Activated naive CD8-positive, alpha-beta T cell treated with anti-CD3 and anti-CD28 coated beads for 36 hours (primary cell): ENCODE data around the gene CHAD. TPM values are rescaled to one million over a fixed set of nuclear protein-coding genes. Genes with fewer than 3 reads are reported as not detected.
A peak's percentile ranks its signal among the peaks of the same experiment; 100 is the strongest.

Experiments
- DNase-seq: peaks from one replicate; pipeline ENCODE4 v3.0.0; 2021
- H3K27ac Mint-ChIP-seq: one replicate; pipeline ENCODE4 v1.8.0; 2022; ENCODE audit warnings: mild to moderate bottlenecking, moderate library complexity, mixed read lengths
- H3K27me3 Mint-ChIP-seq: one replicate; pipeline ENCODE4 v1.8.0; 2022; ENCODE audit warnings: mild to moderate bottlenecking, mixed read lengths
- H3K36me3 Mint-ChIP-seq: one replicate; pipeline ENCODE4 v1.8.0; 2021; ENCODE audit warnings: mild to moderate bottlenecking, mixed read lengths
- H3K4me1 Mint-ChIP-seq: one replicate; pipeline ENCODE4 v1.8.0; 2021; ENCODE audit warnings: mixed read lengths
- H3K4me3 Mint-ChIP-seq: one replicate; pipeline ENCODE4 v1.8.0; 2022; ENCODE audit warnings: mild to moderate bottlenecking, moderate library complexity, mixed read lengths
- H3K9me3 Mint-ChIP-seq: one replicate; pipeline ENCODE4 v1.8.0; 2022; ENCODE audit warnings: mixed read lengths
- total RNA-seq, 2 experiments: library from RNA; stranded (reverse); gene quantifications; one replicate each; pipeline ENCODE4 v1.2.3, GENCODE V29; 2021

The CHAD gene
- total RNA-seq, 2 experiments from 2014 or later: not detected

GRCh38 chr17:50501054-50501453, 32.4 kb upstream of the CHAD start:
- Mint-ChIP-seq H3K27me3 (no peaks in the 10 kb centered on the region), H3K4me3 (no peak overlapping the region), H3K9me3 (no peaks in the 10 kb centered on the region), H3K4me1 (peaks cover 9% of the 10 kb centered on the region), H3K36me3 (no peaks in the 10 kb centered on the region), H3K27ac (no peak overlapping the region)
- no peak for DNase-seq

DNA sequence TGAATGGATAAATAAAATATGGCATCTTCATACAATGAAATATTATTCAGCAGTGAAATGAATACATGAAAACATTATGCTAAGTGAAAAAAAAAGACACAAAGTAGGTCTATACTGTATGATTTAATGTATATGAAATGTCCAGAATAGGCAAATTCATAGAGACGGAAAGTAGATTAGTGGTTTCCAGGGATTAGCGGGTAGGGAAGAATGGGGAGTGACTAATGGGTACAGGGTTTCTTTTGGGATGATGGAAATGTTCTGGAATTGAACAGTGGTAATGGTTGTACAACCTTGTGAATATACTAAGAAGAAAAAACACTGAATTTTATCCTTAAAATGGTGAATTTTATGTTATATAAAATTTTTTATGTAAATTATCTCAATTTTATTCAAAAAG, 31.0 kb upstream of the CHAD start:
- H3K36me3 Mint-ChIP-seq: no peaks in the 10 kb centered on the region
- no peak for DNase-seq
- no peak overlapping the region for H3K4me3 Mint-ChIP-seq
- peaks cover 8% of the 10 kb centered on the region for H3K4me1 Mint-ChIP-seq
- no peaks in the 10 kb centered on the region for H3K27me3 Mint-ChIP-seq
- no peaks in the 10 kb centered on the region for H3K9me3 Mint-ChIP-seq
- no peak overlapping the region for H3K27ac Mint-ChIP-seq

DNA sequence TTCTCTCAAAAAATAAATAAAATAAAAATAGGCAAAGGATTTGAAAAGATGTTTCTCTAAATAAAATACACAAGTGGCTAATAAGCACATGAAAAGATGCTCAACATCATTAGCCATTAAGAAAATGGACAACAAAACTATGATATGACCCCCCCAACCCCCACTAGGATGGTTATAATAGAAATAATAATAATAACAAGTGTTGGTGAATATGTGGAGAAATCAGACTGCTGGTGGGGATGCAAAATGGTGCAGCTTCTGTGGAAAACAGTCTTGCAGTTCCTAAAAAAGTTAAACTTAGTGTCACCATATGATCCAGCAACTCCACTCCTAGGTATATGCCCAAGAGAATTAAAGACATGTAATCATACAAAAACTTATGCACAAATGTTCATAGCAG, 30.6 kb upstream of the CHAD start:
- Mint-ChIP-seq H3K27me3 (no peaks in the 10 kb centered on the region), H3K4me3 (no peak overlapping the region), H3K4me1 (peaks cover 5% of the 10 kb centered on the region), H3K9me3 (no peaks in the 10 kb centered on the region), H3K27ac (no peak overlapping the region), H3K36me3 (no peaks in the 10 kb centered on the region)
- DNase-seq: no peak

DNA sequence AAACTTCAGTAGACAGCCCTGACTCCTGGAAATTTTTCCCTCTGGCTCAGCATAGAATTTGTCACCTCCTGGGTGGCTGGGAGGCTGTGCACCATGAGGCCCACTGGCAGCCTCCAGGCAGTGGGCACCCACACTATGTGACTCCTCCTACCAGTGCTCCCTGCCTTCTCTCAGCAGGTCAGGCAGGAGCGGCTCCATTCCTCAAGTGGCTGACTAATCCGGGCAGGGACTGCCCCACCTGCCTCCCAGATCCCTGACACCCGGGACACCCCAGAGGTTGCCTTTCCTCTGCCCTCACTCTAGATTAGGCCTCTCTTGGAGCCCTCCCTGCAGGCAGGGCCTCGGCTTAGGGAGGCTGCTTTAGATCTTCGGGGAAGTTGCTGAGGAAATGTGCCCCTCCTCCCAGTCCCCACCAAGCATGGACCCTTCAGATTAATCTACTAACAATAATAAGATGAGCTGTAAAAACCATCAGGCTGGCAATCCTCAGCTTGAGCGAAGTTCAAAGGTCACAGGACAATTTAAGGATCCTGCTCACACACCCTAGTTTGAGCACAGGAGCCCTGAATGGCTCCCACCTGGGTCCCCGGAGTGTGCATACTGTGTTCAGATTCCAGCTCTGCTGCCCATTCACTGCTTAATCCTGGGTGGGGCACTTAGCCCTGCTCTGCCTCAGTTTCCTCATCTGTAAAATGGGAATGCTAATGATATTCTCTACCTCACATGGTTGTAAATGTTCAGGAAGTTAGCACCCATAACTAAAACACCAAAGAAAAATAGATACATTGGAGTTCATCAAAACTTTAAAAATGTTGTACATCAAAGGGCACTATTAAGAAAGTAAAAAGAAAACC, 29.6 kb upstream of the CHAD start:
- no peaks in the 10 kb centered on the region for H3K27me3 Mint-ChIP-seq
- no peak overlapping the region for H3K27ac Mint-ChIP-seq
- DNase-seq: no peak
- no peaks in the 10 kb centered on the region for H3K4me1 Mint-ChIP-seq
- no peaks in the 10 kb centered on the region for H3K9me3 Mint-ChIP-seq
- H3K4me3 Mint-ChIP-seq: no peak overlapping the region
- no peaks in the 10 kb centered on the region for H3K36me3 Mint-ChIP-seq

GRCh38 chr17:50495918-50496317, 27.2 kb upstream of the CHAD start:
- no peaks in the 10 kb centered on the region for H3K36me3 Mint-ChIP-seq
- no peaks in the 10 kb centered on the region for H3K4me1 Mint-ChIP-seq
- no peak for DNase-seq
- H3K4me3 Mint-ChIP-seq: no peak overlapping the region
- H3K9me3 Mint-ChIP-seq: no peaks in the 10 kb centered on the region
- H3K27ac Mint-ChIP-seq: no peak overlapping the region
- no peaks in the 10 kb centered on the region for H3K27me3 Mint-ChIP-seq

GRCh38 chr17:50495217-50495823, 26.6 kb upstream of the CHAD start:
- no peak for DNase-seq
- H3K27me3 Mint-ChIP-seq: no peaks in the 10 kb centered on the region
- H3K27ac Mint-ChIP-seq: no peak overlapping the region
- no peaks in the 10 kb centered on the region for H3K4me1 Mint-ChIP-seq
- H3K4me3 Mint-ChIP-seq: no peak overlapping the region
- H3K36me3 Mint-ChIP-seq: no peaks in the 10 kb centered on the region
- no peaks in the 10 kb centered on the region for H3K9me3 Mint-ChIP-seq

DNA sequence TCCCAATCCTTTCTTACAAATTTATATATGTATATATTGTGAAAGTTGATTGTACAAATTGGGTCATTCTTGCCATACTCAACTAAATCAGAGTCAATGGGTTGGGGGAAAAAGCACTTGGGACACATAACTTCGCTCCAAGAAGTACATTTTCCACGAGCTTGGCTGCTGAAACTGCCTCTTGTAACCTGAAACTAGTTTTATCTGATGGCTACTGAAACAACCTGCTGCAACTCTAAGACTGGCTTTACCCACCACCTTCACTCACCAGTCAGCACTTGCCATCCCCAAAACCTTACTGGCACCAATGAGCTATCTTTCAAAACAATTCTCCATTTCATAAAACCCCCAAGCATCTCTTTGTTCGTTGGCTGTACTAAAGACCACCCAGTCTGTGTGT, 25.1 kb upstream of the CHAD start:
- no peaks in the 10 kb centered on the region for H3K36me3 Mint-ChIP-seq
- H3K4me3 Mint-ChIP-seq: no peak overlapping the region
- no peak overlapping the region for H3K27ac Mint-ChIP-seq
- no peaks in the 10 kb centered on the region for H3K9me3 Mint-ChIP-seq
- DNase-seq: no peak
- no peaks in the 10 kb centered on the region for H3K4me1 Mint-ChIP-seq
- no peaks in the 10 kb centered on the region for H3K27me3 Mint-ChIP-seq

GRCh38 chr17:50492214-50492613, 23.5 kb upstream of the CHAD start:
- no peaks in the 10 kb centered on the region for H3K9me3 Mint-ChIP-seq
- H3K4me3 Mint-ChIP-seq: no peak overlapping the region
- no peaks in the 10 kb centered on the region for H3K36me3 Mint-ChIP-seq
- H3K4me1 Mint-ChIP-seq: no peaks in the 10 kb centered on the region
- H3K27ac Mint-ChIP-seq: no peak overlapping the region
- no peak for DNase-seq
- no peaks in the 10 kb centered on the region for H3K27me3 Mint-ChIP-seq

DNA sequence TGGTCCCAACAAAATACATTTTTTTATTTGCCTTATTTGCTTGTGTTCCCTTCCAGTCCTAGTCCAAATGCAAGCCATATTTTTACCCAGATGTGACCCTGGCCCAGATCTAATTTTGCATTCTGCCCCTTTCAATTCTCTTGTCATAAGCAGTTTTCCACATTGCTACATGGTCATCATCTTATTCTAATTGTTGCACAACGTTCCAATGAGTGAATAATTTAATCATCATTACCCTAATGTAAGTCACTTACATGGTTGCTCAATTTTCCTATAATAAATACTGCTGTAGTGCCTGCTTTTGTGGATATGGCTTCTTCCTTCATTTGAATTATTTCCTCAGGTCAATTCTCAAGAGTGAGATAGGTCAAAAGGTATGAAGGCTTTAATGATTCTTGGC, 22.8 kb upstream of the CHAD start:
- H3K4me3 Mint-ChIP-seq: no peak overlapping the region
- H3K27ac Mint-ChIP-seq: no peak overlapping the region
- no peaks in the 10 kb centered on the region for H3K27me3 Mint-ChIP-seq
- H3K9me3 Mint-ChIP-seq: no peaks in the 10 kb centered on the region
- no peaks in the 10 kb centered on the region for H3K4me1 Mint-ChIP-seq
- no peaks in the 10 kb centered on the region for H3K36me3 Mint-ChIP-seq
- no peak for DNase-seq

GRCh38 chr17:50488880-50489279, 20.2 kb upstream of the CHAD start:
- Mint-ChIP-seq H3K9me3 (no peaks in the 10 kb centered on the region), H3K27me3 (no peaks in the 10 kb centered on the region), H3K36me3 (peaks cover 8% of the 10 kb centered on the region), H3K27ac (peak overlapping the region; percentile 53), H3K4me1 (no peaks in the 10 kb centered on the region), H3K4me3 (no peak overlapping the region)
- no peak for DNase-seq

GRCh38 chr17:50487213-50488096, 18.8 kb upstream of the CHAD start:
- H3K4me1 Mint-ChIP-seq: peaks cover 3% of the 10 kb centered on the region
- DNase-seq: no peak
- no peak overlapping the region for H3K27ac Mint-ChIP-seq
- peaks cover 11% of the 10 kb centered on the region for H3K36me3 Mint-ChIP-seq
- no peaks in the 10 kb centered on the region for H3K27me3 Mint-ChIP-seq
- H3K9me3 Mint-ChIP-seq: no peaks in the 10 kb centered on the region
- H3K4me3 Mint-ChIP-seq: no peak overlapping the region

DNA sequence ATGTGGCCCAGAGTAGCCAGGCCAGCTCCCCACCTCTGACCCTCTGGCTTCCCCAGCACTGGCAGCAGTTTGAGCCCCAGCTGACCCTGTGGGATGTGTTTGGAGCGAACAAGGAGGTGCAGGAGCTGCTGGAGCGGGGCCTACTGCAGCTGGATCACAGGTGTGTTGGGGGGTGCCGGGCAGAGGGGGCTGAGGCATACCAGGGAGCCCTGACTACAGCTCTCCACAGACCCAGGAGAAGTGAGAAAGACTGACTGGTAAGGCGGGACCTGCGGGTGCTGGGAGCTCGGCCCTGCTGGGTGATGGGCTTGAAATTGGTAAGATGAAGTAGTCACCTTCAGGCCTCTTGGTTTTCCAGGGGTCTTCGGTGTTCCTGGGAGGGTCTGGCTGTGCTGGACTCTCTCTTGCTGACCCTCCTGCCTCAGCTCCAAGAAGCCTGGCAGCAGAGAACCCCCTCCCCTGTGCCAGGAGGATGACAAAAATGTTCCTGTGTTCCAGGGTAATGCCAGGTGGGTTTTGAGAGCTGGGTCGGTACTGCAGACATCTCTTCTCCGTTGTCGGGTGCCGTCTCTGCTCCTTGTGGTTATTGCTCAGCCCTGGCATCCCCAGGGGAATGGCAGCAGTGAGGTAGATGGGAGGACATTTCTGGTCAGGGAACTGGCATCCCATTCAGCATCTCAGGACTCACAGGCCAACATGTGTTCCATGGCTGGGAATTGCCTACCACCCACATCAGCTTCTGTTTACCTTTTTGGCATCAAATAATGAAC, 15.9 kb upstream of the CHAD start:
- no peak overlapping the region for H3K27ac Mint-ChIP-seq
- peaks cover 19% of the 10 kb centered on the region for H3K4me1 Mint-ChIP-seq
- no peaks in the 10 kb centered on the region for H3K27me3 Mint-ChIP-seq
- H3K36me3 Mint-ChIP-seq: peaks cover 16% of the 10 kb centered on the region
- no peak for DNase-seq
- no peak overlapping the region for H3K4me3 Mint-ChIP-seq
- H3K9me3 Mint-ChIP-seq: no peaks in the 10 kb centered on the region

DNA sequence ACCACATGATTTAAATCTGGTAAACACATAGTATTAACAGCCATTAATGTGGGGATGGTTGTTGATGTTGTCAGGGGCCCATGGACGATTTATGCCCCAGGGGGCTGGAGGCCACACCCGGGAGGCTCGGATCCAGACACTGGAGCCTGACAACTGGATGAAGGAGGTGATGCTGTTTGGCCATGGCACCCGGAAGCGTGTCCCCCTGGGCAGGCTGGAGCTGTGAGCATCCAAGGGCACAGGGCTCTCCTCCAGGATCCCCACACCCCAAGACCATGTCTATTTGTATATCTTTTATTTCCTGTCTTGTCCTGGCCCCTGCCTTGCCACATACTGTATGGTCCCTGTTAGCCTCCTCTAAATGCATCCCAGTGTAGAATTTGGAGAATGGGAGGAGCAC, 14.6 kb upstream of the CHAD start:
- peaks cover 22% of the 10 kb centered on the region for H3K4me1 Mint-ChIP-seq
- H3K27me3 Mint-ChIP-seq: no peaks in the 10 kb centered on the region
- no peak for DNase-seq
- no peak overlapping the region for H3K4me3 Mint-ChIP-seq
- no peak overlapping the region for H3K27ac Mint-ChIP-seq
- H3K36me3 Mint-ChIP-seq: peaks cover 17% of the 10 kb centered on the region
- no peaks in the 10 kb centered on the region for H3K9me3 Mint-ChIP-seq

DNA sequence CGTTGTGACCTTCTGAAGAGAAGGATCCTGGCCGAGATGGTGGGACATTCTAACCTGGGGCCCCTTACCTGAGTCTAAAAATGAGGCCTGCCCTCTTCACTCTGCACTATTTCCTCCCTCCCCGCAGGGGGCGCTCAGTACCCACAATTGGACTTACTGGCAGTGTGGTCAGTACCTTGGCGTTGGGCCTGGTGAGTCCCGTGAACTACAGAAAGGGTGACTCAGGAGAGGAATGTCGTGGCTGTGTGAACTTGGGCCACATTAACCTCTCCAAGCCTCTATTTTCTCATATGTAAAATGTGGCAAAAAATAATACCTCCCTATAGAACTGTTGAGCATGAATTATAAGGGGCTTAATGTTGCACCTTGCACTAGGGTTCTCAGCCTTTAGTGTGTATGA, 13.8 kb upstream of the CHAD start:
- Mint-ChIP-seq H3K9me3 (no peaks in the 10 kb centered on the region), H3K4me1 (peaks cover 26% of the 10 kb centered on the region), H3K27me3 (no peaks in the 10 kb centered on the region), H3K36me3 (peaks cover 17% of the 10 kb centered on the region), H3K27ac (peak overlapping the region; percentile 56), H3K4me3 (no peak overlapping the region)
- DNase-seq: peak; percentile 79

DNA sequence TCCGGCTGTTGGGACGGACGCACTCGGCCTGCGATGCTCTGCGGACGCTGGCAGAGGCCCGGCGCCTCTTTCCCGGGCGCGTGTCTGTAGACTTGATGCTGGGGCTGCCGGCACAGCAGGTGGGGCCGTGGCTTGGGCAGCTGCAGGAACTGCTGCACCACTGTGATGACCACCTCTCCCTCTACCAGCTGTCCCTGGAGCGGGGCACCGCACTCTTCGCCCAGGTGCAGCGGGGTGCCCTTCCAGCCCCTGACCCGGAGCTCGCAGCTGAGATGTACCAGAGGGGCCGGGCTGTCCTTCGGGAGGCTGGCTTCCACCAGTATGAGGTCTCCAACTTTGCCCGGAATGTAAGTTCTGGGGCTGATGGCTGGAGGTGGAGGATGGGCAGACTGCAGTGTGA, 13.4 kb upstream of the CHAD start:
- Mint-ChIP-seq H3K9me3 (no peaks in the 10 kb centered on the region), H3K4me1 (peaks cover 26% of the 10 kb centered on the region), H3K27ac (no peak overlapping the region)

More for the DNA sequence above, 13.4 kb upstream of the CHAD start:
- no peak overlapping the region for H3K4me3 Mint-ChIP-seq
- peaks cover 17% of the 10 kb centered on the region for H3K36me3 Mint-ChIP-seq
- no peak for DNase-seq
- H3K27me3 Mint-ChIP-seq: no peaks in the 10 kb centered on the region
